ENCODE results near the gene BCL2. TPM values are rescaled to one million over a fixed set of nuclear protein-coding genes. Genes with fewer than 3 reads are reported as not detected.

The BCL2 gene
- total RNA-seq, 1 donor from 2014 or later, result 4.9 TPM

DNA sequence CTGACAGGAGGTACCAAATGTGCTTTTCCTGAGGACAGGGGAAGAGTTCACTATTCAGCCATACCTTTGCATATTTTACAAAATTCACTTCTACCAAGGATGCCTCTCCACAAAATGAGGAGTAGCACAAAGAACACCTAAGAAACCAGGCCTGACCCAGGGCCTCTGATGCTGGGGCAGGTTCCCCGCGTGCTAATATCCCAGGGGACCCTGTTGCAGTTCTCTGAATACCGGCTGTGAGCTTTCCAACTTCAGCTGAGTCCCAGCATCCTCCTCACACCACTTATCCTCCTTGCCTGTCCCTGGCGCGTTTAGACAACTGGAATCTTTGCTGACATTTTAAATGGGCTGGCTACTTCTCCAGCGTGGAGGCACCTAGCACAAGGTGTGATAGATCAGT lies 142.3 kb downstream of the BCL2 start:
- H3K4me1 Mint-ChIP-seq, result peaks cover 53% of the 10 kb centered on the region
- no peak overlapping the region for H3K4me3 Mint-ChIP-seq
- H3K27me3 Mint-ChIP-seq (ENCODE audit: insufficient read depth, low read depth), result peaks cover 9% of the 10 kb centered on the region

DNA sequence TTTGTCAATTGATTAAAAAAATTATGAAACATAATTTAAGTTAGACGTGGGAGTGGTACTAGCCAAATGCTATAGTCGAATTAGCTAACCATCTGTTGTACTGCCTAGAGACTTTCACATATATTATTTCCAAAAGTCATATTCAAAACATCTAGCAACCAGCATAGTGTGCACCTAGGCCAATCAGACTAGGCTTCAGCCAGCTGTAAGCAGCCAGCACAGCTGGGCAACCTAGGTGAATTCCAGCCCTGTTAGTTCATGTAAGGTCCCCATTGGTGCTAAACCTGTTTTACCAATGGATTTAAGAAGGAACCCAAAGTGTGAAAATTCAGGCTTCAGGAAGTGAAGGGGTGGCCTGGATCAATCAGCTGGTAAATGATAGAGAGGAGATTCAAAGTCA lies 144.3 kb downstream of the BCL2 start:
- Mint-ChIP-seq H3K9me3 (peaks cover 8% of the 10 kb centered on the region), H3K4me1 (peaks cover 39% of the 10 kb centered on the region), H3K4me3 (no peak overlapping the region), H3K27ac (no peak overlapping the region), H3K27me3 (ENCODE audit: insufficient read depth, low read depth) (peaks cover 7% of the 10 kb centered on the region), H3K36me3 (peaks cover 4% of the 10 kb centered on the region)
- TF ChIP-seq EZH2 (IDR thresholded peaks at IDR 0.05) (no peak), EZH2phosphoT487 (IDR thresholded peaks at IDR 0.05) (no peak)
- TF ChIP-seq, protein P1, sequence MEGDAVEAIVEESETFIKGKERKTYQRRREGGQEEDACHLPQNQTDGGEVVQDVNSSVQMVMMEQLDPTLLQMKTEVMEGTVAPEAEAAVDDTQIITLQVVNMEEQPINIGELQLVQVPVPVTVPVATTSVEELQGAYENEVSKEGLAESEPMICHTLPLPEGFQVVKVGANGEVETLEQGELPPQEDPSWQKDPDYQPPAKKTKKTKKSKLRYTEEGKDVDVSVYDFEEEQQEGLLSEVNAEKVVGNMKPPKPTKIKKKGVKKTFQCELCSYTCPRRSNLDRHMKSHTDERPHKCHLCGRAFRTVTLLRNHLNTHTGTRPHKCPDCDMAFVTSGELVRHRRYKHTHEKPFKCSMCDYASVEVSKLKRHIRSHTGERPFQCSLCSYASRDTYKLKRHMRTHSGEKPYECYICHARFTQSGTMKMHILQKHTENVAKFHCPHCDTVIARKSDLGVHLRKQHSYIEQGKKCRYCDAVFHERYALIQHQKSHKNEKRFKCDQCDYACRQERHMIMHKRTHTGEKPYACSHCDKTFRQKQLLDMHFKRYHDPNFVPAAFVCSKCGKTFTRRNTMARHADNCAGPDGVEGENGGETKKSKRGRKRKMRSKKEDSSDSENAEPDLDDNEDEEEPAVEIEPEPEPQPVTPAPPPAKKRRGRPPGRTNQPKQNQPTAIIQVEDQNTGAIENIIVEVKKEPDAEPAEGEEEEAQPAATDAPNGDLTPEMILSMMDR (IDR thresholded peaks at IDR 0.05), result no peak
- no peak for DNase-seq (ENCODE audit: low spot score)
- Histone ChIP-seq H2AFZ (replicated peaks) (no peak overlapping the region), H3K9me3 (ENCODE audit: low read depth) (no peaks in the 10 kb centered on the region), H3F3A (ENCODE audit: low read depth) (no peaks in the 10 kb centered on the region), H3K36me3 (no peaks in the 10 kb centered on the region), H4K20me1 (ENCODE audit: low read depth) (no peaks in the 10 kb centered on the region), H3K79me2 (ENCODE audit: low read depth) (no peaks in the 10 kb centered on the region), H3K4me1 (peaks cover 25% of the 10 kb centered on the region), H3K27me3 (no peaks in the 10 kb centered on the region), H3K4me3 (no peak overlapping the region), H3K9ac (no peak overlapping the region), H3K4me2 (no peak overlapping the region), H3K27ac (no peak overlapping the region)

More for the DNA sequence above, 142.3 kb downstream of the BCL2 start:
- Mint-ChIP-seq H3K36me3 (peaks cover 4% of the 10 kb centered on the region), H3K9me3 (peaks cover 8% of the 10 kb centered on the region), H3K27ac (peak overlapping the region; percentile 84)
- Histone ChIP-seq H3F3A (ENCODE audit: low read depth) (no peaks in the 10 kb centered on the region), H3K27me3 (no peaks in the 10 kb centered on the region), H4K20me1 (ENCODE audit: low read depth) (no peaks in the 10 kb centered on the region), H3K4me2 (no peak overlapping the region), H3K4me1 (peaks cover 25% of the 10 kb centered on the region), H2AFZ (replicated peaks) (no peak overlapping the region), H3K36me3 (no peaks in the 10 kb centered on the region), H3K4me3 (no peak overlapping the region), H3K27ac (no peak overlapping the region), H3K9me3 (ENCODE audit: low read depth) (no peaks in the 10 kb centered on the region), H3K79me2 (ENCODE audit: low read depth) (no peaks in the 10 kb centered on the region), H3K9ac (no peak overlapping the region)
- DNase-seq (ENCODE audit: low spot score), result no peak
- TF ChIP-seq EZH2phosphoT487 (IDR thresholded peaks at IDR 0.05), result no peak
- TF ChIP-seq, protein P1 (IDR thresholded peaks at IDR 0.05), result no peak

DNA sequence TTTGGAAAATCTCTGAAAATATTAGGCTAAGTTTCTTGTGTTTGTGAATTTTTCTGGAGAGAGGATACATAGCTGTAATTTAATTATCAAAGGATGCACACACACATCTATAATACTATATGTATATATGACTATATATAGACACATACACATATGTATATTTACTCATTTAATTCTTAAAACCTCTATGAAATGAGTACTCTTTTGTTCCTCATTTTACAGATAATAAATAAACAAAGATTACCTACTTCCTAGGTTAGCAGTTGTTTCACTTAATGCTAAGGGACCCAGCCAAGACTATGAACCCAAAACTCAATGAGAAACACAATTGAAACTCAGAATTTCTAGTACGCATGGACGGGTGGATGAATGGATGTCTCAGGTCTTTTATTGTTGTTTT lies 145.6 kb downstream of the BCL2 start:
- no peak overlapping the region for H3K27ac Mint-ChIP-seq
- H3K79me2 ChIP-seq (ENCODE audit: low read depth), result no peaks in the 10 kb centered on the region
- no peak overlapping the region for H3K9ac ChIP-seq
- H3K9me3 ChIP-seq (ENCODE audit: low read depth), result no peaks in the 10 kb centered on the region
- no peak overlapping the region for H3K4me2 ChIP-seq
- no peak overlapping the region for H3K27ac ChIP-seq
- no peak for DNase-seq (ENCODE audit: low spot score)
- H3K27me3 Mint-ChIP-seq (ENCODE audit: insufficient read depth, low read depth), result peaks cover 9% of the 10 kb centered on the region
- peaks cover 8% of the 10 kb centered on the region for H3K9me3 Mint-ChIP-seq
- no peak for TF ChIP-seq EZH2phosphoT487 (IDR thresholded peaks at IDR 0.05)
- TF ChIP-seq EZH2 (IDR thresholded peaks at IDR 0.05), result no peak
- TF ChIP-seq, protein P1 (IDR thresholded peaks at IDR 0.05), result no peak
- H3F3A ChIP-seq (ENCODE audit: low read depth), result no peaks in the 10 kb centered on the region
- H4K20me1 ChIP-seq (ENCODE audit: low read depth), result no peaks in the 10 kb centered on the region
- no peak overlapping the region for H3K4me3 ChIP-seq
- H2AFZ ChIP-seq (replicated peaks), result no peak overlapping the region
- no peaks in the 10 kb centered on the region for H3K27me3 ChIP-seq
- H3K4me1 Mint-ChIP-seq, result peaks cover 26% of the 10 kb centered on the region
- H3K36me3 ChIP-seq, result no peaks in the 10 kb centered on the region
- peaks cover 4% of the 10 kb centered on the region for H3K36me3 Mint-ChIP-seq
- no peak overlapping the region for H3K4me3 Mint-ChIP-seq
- H3K4me1 ChIP-seq, result peaks cover 14% of the 10 kb centered on the region
